ENCODE results near the gene FAM219B.

- TF ChIP-seq, protein P1, sequence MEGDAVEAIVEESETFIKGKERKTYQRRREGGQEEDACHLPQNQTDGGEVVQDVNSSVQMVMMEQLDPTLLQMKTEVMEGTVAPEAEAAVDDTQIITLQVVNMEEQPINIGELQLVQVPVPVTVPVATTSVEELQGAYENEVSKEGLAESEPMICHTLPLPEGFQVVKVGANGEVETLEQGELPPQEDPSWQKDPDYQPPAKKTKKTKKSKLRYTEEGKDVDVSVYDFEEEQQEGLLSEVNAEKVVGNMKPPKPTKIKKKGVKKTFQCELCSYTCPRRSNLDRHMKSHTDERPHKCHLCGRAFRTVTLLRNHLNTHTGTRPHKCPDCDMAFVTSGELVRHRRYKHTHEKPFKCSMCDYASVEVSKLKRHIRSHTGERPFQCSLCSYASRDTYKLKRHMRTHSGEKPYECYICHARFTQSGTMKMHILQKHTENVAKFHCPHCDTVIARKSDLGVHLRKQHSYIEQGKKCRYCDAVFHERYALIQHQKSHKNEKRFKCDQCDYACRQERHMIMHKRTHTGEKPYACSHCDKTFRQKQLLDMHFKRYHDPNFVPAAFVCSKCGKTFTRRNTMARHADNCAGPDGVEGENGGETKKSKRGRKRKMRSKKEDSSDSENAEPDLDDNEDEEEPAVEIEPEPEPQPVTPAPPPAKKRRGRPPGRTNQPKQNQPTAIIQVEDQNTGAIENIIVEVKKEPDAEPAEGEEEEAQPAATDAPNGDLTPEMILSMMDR (IDR thresholded peaks at IDR 0.05 in 4 of 5, conservative IDR thresholded peaks at IDR 0.05 in 1 of 5) = no peak
- no peak for TF ChIP-seq POLR2A (IDR thresholded peaks at IDR 0.05)
These were observed 21.2 kb downstream of the FAM219B start for GRCh38 chr15:74885461-74885860.

All from gastrocnemius medialis (tissue), 4 donors.